Activated naive CD8-positive, alpha-beta T cell treated with anti-CD3 and anti-CD28 coated beads, Interleukin-2, amount 10 ng/mL, durations not matched to agents 7 days and 5 days (primary cell): ENCODE data around the gene FHIT. TPM values are rescaled to one million over a fixed set of nuclear protein-coding genes. Genes with fewer than 3 reads are reported as not detected.
"Not testable (repeated sequence)": the region's sequence is repeated elsewhere in the genome, so short reads cannot be mapped to it uniquely, and the experiment has no call there.

Source experiments
- ATAC-seq: fragments of 150-1000 bp; cut with Tn5 transposase; one replicate; pipeline ENCODE4 v1.10.0; 2021; ENCODE audit warnings: low read depth, moderate library complexity
- POLR2A ChIA-PET: fragments of 350-600 bp; sonication (Branson Sonifier 250); formaldehyde crosslinking; loops from one replicate; lab custom pipeline; 2021; ENCODE audit warnings: antibody characterized with exemption; lab: Charles Lee
- DNase-seq: peaks from one replicate; pipeline ENCODE4 v3.0.0; 2021
- H3K27ac Mint-ChIP-seq: one replicate; pipeline ENCODE4 v1.8.0; 2022; ENCODE audit warnings: mild to moderate bottlenecking, mixed read lengths
- H3K27me3 Mint-ChIP-seq: one replicate; pipeline ENCODE4 v1.8.0; 2022; ENCODE audit warnings: mild to moderate bottlenecking, moderate library complexity, mixed read lengths
- H3K36me3 Mint-ChIP-seq: one replicate; pipeline ENCODE4 v1.8.0; 2021; ENCODE audit warnings: mild to moderate bottlenecking, mixed read lengths
- H3K4me1 Mint-ChIP-seq: one replicate; pipeline ENCODE4 v1.8.0; 2021; ENCODE audit warnings: mixed read lengths
- H3K4me3 Mint-ChIP-seq: one replicate; pipeline ENCODE4 v1.8.0; 2022; ENCODE audit warnings: mild to moderate bottlenecking, moderate library complexity, mixed read lengths
- H3K9me3 Mint-ChIP-seq: one replicate; pipeline ENCODE4 v1.8.0; 2021; ENCODE audit warnings: mixed read lengths
- total RNA-seq, 2 experiments: library from RNA; stranded (reverse); gene quantifications; one replicate each; pipeline ENCODE4 v1.2.3, GENCODE V29; 2021

FHIT gene
- total RNA-seq, 2 experiments from 2014 or later: 3.7 to 5.8 TPM

DNA sequence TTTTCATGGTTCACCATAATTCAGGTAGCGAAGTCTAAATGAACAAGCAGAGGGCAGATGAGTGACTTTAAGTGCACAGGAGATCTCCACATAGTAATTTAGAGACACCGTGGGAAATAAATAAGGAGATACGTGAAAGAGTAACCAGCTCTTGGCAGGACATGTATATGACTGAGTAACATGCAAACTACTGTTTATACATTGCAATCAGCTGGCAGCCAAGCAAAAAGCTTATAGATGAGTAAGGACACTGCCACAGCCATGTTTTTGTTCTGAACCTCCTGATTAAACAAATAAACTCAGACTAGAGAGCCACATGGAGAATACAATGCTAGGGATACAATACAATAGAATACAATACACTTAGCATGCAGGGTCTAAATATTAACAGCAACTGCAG, 252.4 kb downstream of the FHIT start:
- H3K4me3 Mint-ChIP-seq: no peak overlapping the region
- H3K9me3 Mint-ChIP-seq: no peaks in the 10 kb centered on the region
- ATAC-seq (no peak), DNase-seq (no peak)
- POLR2A ChIA-PET: no interaction called here
- H3K27ac Mint-ChIP-seq: no peak overlapping the region
- no peaks in the 10 kb centered on the region for H3K27me3 Mint-ChIP-seq
- no peaks in the 10 kb centered on the region for H3K4me1 Mint-ChIP-seq
- no peaks in the 10 kb centered on the region for H3K36me3 Mint-ChIP-seq

DNA sequence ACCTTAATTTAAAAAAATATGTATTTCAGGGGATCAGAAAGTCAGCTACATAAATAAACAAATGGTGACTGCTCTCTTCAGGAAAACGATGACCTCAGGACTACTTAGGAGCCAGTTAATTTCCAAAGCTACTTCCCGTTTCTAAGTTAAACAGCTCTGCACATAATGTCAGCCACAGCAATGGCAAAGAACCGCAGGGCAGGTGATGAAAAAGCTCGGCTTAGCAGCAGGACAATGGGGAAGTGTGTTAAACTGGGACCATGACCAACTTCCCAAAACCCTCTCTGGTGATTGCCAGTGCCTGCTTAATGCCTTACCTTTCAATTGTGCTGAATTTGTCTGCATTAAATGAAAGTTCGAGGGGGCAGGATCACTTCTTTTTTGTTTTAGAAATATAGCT, 258.9 kb downstream of the FHIT start:
- no peak overlapping the region for H3K4me3 Mint-ChIP-seq
- H3K27ac Mint-ChIP-seq: no peak overlapping the region
- H3K36me3 Mint-ChIP-seq: no peaks in the 10 kb centered on the region
- H3K27me3 Mint-ChIP-seq: no peaks in the 10 kb centered on the region
- ATAC-seq (no peak), DNase-seq (no peak)
- POLR2A ChIA-PET: no interaction called here
- H3K9me3 Mint-ChIP-seq: peaks cover 4% of the 10 kb centered on the region
- H3K4me1 Mint-ChIP-seq: no peaks in the 10 kb centered on the region

DNA sequence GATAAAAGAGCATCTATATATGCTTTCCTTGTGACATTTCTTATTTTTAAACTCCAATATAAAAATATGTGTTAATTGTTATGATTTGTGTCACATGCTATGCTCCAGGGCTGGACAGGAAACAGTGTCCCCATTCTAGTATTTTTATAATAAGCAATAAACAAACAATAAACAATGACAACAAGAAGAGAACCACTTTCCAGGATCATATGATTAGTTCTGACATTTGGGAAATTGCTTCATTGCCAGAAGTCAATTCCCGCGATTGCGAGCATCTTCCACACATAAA, 260.9 kb downstream of the FHIT start:
- Mint-ChIP-seq H3K27ac (no peak overlapping the region), H3K9me3 (peaks cover 6% of the 10 kb centered on the region), H3K4me1 (no peaks in the 10 kb centered on the region), H3K4me3 (no peak overlapping the region), H3K36me3 (no peaks in the 10 kb centered on the region), H3K27me3 (no peaks in the 10 kb centered on the region)
- DNase-seq (no peak), ATAC-seq (no peak)
- POLR2A ChIA-PET: no interaction called here

DNA sequence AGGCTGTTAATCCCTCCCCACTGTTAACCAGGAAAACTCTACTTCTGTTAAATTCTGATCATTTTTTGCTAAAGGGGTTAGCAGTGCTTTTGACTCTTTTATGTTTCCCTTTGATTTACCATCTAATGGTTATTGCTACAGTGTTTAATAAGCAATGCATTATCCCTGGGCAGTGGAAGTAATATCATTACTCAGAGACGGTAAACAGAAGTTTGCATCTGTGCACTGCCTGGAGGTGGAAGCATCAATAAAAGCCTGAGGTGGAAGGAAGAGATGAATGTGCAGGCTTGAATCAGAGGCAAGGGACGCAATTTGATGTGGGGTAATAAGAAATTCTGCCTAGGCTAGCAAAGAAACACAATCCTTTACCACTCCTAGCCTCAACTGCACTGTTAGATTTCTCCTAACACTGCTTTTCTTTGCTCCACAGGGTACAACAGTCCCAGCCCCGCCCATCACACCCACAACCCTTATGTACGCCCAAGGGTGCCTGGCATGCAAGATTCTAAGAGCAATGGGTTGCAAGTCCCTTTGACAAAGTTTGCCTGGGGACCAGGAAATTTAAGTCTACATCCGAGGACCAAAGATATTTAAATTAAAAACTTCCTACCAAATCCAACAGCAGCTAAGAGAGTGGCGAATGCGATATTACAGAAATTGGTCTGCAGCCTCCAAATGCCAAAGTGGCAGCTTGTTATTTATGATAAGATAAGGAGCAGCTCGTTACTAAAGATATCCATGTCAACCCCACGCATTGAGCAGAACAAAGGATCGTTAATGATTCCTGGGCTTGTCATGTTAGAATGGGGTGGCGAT, 261.4 kb downstream of the FHIT start:
- Mint-ChIP-seq H3K9me3 (peaks cover 6% of the 10 kb centered on the region), H3K27ac (no peak overlapping the region), H3K36me3 (no peaks in the 10 kb centered on the region), H3K4me1 (no peaks in the 10 kb centered on the region), H3K4me3 (no peak overlapping the region), H3K27me3 (no peaks in the 10 kb centered on the region)
- POLR2A ChIA-PET: no interaction called here
- DNase-seq: no peak
- no peak for ATAC-seq

DNA sequence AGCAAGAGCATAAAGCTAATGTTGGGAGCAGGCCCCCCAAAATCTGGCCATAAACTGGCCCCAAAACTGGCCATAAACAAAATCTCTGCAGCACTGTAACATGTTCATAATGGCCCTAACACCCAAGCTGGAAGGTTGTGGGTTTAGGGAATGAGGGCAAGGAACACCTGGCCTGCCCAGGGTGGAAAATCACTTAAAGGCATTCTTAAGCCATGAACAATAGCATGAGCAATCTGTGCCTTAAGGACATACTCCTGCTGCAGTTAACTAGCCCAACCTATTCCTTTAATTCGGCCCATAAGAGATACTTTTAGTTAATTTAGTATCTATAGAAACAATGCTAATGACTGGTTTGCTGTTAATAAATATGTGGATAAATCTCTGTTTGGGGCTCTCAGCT, 264.1 kb downstream of the FHIT start:
- H3K36me3 Mint-ChIP-seq, H3K27me3 Mint-ChIP-seq, H3K4me1 Mint-ChIP-seq, DNase-seq, H3K9me3 Mint-ChIP-seq, ATAC-seq, H3K27ac Mint-ChIP-seq, H3K4me3 Mint-ChIP-seq, POLR2A ChIA-PET: not testable (repeated sequence)

DNA sequence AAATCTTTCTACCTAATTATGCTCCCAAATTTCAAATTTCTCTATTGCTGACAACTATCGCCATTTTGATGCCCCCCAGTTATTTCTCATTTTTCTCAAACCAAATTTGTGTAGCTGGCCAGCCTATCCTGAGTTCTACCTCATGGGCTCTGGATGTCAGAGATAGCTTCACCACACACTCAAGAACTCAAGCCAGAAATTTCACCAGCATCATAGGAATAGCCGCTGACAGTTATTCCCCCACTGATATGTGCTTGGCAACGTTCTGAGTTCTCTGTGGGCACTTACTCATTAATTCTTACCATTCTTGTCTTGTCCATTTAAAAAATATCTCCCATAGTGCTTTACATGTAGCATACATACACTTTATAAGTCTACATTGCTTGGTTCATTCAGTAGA, 264.7 kb downstream of the FHIT start:
- ATAC-seq (no peak), DNase-seq (no peak)
- H3K27ac Mint-ChIP-seq: no peak overlapping the region

GRCh38 chr3:60983906-60984305, 267.3 kb downstream of the FHIT start:
- H3K27ac Mint-ChIP-seq: no peak overlapping the region
- H3K4me1 Mint-ChIP-seq: no peaks in the 10 kb centered on the region
- H3K27me3 Mint-ChIP-seq: no peaks in the 10 kb centered on the region
- H3K4me3 Mint-ChIP-seq: no peak overlapping the region
- ATAC-seq: no peak
- peaks cover 2% of the 10 kb centered on the region for H3K36me3 Mint-ChIP-seq
- DNase-seq: no peak
- peaks cover 4% of the 10 kb centered on the region for H3K9me3 Mint-ChIP-seq
- POLR2A ChIA-PET: no interaction called here

More for the DNA sequence above, 264.7 kb downstream of the FHIT start:
- POLR2A ChIA-PET: no interaction called here
- peaks cover 8% of the 10 kb centered on the region for H3K9me3 Mint-ChIP-seq
- no peaks in the 10 kb centered on the region for H3K4me1 Mint-ChIP-seq
- peaks cover 2% of the 10 kb centered on the region for H3K36me3 Mint-ChIP-seq
- no peaks in the 10 kb centered on the region for H3K27me3 Mint-ChIP-seq
- H3K4me3 Mint-ChIP-seq: no peak overlapping the region

- Mint-ChIP-seq H3K4me1 (no peaks in the 10 kb centered on the region), H3K27me3 (no peaks in the 10 kb centered on the region), H3K36me3 (peaks cover 4% of the 10 kb centered on the region), H3K27ac (no peak overlapping the region), H3K9me3 (peaks cover 3% of the 10 kb centered on the region), H3K4me3 (no peak overlapping the region)
- DNase-seq (no peak), ATAC-seq (no peak)
- POLR2A ChIA-PET: no interaction called here
Observed at GRCh38 chr3:60980342-60980692, 270.9 kb downstream of the FHIT start.

GRCh38 chr3:60979461-60980341, 271.6 kb downstream of the FHIT start:
- ATAC-seq (no peak), DNase-seq (no peak)
- no peaks in the 10 kb centered on the region for H3K27me3 Mint-ChIP-seq
- H3K9me3 Mint-ChIP-seq: peaks cover 5% of the 10 kb centered on the region
- H3K4me3 Mint-ChIP-seq: no peak overlapping the region
- H3K4me1 Mint-ChIP-seq: no peaks in the 10 kb centered on the region
- POLR2A ChIA-PET: no interaction called here
- H3K36me3 Mint-ChIP-seq: peaks cover 4% of the 10 kb centered on the region
- H3K27ac Mint-ChIP-seq: no peak overlapping the region

DNA sequence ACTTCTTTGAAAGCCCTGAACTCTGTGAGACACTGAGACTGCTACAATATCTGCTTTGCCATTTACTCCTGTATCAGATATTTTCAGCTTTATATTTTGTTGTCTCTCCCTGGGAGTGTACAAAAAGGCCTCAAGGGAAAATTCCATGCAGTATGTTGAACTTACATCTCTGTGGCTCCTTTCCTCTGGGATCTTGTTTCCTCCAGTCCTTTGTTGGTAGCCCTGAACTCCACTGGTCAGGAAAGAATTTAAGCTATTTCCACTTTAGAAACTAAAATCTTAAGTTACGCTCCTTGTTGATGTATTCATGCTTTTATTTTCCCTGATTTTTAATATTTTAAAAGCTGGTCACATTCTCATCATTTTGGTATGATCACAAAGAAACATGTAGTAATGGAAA, 277.9 kb downstream of the FHIT start:
- Mint-ChIP-seq H3K9me3 (peaks cover 14% of the 10 kb centered on the region), H3K4me3 (no peak overlapping the region), H3K36me3 (peaks cover 2% of the 10 kb centered on the region), H3K27ac (no peak overlapping the region), H3K4me1 (no peaks in the 10 kb centered on the region), H3K27me3 (no peaks in the 10 kb centered on the region)
- DNase-seq (no peak), ATAC-seq (no peak)
- POLR2A ChIA-PET: no interaction called here

DNA sequence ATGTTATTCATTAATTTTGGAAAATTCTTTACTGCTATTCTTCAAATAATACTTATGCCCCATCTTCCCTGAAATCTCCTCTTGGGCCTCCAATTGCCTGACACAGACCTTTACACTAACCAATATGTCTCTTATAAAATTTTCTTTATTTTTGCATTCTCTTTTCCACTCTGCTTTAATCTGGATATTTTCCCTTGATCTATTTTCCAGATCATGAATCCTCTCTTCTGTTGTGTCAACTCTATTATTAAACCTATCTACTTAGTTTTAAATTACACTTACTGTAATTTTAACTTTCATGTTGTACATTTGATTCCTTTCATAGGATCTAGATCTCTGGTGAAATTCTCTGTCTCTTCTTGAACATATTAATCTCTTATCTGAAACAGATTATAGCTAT, 278.7 kb downstream of the FHIT start:
- Mint-ChIP-seq H3K27me3 (no peaks in the 10 kb centered on the region), H3K4me3 (no peak overlapping the region), H3K36me3 (peaks cover 2% of the 10 kb centered on the region), H3K27ac (no peak overlapping the region), H3K9me3 (peaks cover 14% of the 10 kb centered on the region), H3K4me1 (no peaks in the 10 kb centered on the region)
- POLR2A ChIA-PET: no interaction called here
- DNase-seq: no peak
- no peak for ATAC-seq

GRCh38 chr3:60970850-60971249, 280.4 kb downstream of the FHIT start:
- POLR2A ChIA-PET: no interaction called here
- Mint-ChIP-seq H3K27ac (no peak overlapping the region), H3K27me3 (no peaks in the 10 kb centered on the region), H3K4me1 (no peaks in the 10 kb centered on the region), H3K9me3 (peaks cover 14% of the 10 kb centered on the region), H3K36me3 (no peaks in the 10 kb centered on the region), H3K4me3 (no peak overlapping the region)
- ATAC-seq (no peak), DNase-seq (no peak)

DNA sequence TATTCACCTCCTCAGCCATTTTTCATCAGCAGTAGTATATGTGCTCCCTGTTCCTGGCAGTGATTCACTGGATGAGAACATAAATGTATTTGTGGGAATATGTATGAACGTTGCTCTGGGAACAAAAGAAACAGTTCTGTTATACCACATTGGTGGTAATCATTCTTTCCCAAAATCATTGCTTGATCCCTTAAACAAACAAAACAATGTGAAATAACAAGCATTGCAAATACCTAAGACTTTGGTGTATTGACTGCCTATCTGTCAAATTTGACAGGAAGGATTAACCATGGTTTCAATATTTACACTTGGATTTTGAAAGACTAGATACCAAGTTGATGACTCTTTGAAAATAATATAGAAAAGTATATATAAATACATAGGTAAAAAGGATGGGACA, 284.1 kb downstream of the FHIT start:
- Mint-ChIP-seq H3K4me1 (no peaks in the 10 kb centered on the region), H3K27ac (no peak overlapping the region), H3K9me3 (peaks cover 18% of the 10 kb centered on the region), H3K36me3 (no peaks in the 10 kb centered on the region), H3K27me3 (no peaks in the 10 kb centered on the region), H3K4me3 (no peak overlapping the region)
- DNase-seq (no peak), ATAC-seq (no peak)
- POLR2A ChIA-PET: no interaction called here

DNA sequence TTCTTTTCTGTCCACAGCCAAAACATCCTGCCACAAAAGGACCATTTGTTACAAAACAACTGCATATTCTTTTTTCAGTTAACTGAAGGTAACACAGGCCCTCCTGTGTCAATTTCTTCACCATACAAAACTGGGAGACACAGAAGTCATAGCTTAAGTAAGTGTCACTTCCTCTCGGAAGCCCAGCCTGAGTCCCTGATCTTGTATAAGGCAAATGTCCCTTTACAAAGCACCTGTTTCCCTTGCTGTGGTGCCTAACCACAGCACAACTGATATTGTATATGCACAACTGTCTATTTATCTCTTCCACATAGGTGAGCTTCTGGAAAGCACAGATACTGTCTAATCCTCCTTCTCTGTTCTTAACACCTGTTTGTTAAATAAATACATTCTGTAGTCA, 293.7 kb downstream of the FHIT start:
- H3K4me3 Mint-ChIP-seq: no peak overlapping the region
- H3K9me3 Mint-ChIP-seq: peaks cover 25% of the 10 kb centered on the region
- DNase-seq (no peak), ATAC-seq (no peak)
- no peak overlapping the region for H3K27ac Mint-ChIP-seq
- no peaks in the 10 kb centered on the region for H3K36me3 Mint-ChIP-seq
- H3K27me3 Mint-ChIP-seq: no peaks in the 10 kb centered on the region
- H3K4me1 Mint-ChIP-seq: no peaks in the 10 kb centered on the region
- POLR2A ChIA-PET: no interaction called here
